HG03025 (cell line): ENCODE results near the gene NPY.
"Not testable (repeated sequence)": the region's sequence is repeated elsewhere in the genome, so short reads cannot be mapped to it uniquely, and the experiment has no call there.

ENCODE experiments used
- ATAC-seq: cut with Tn5 transposase; IDR thresholded peaks from one replicate; pipeline ENCODE4 v1.9.1; 2021; ENCODE audit warnings: mild to moderate bottlenecking, moderate library complexity; ENCODE audit not compliant: unreplicated experiment, low FRiP score

NPY gene

GRCh38 chr7:24283897-24284698 lies at the start of gene NPY:
TSS of gene NPY (plus strand) at chr7:24284190. CDS start at chr7:24285241, 1,051 bp downstream.
- no peak for ATAC-seq

GRCh38 chr7:24239260-24239659 lies 44.7 kb upstream of the NPY start:
- no peak for ATAC-seq

GRCh38 chr7:24241206-24241605 lies 42.8 kb upstream of the NPY start:
- no peak for ATAC-seq

GRCh38 chr7:24244554-24244953 lies 39.4 kb upstream of the NPY start:
- no peak for ATAC-seq

- ATAC-seq, result no peak
Measured at GRCh38 chr7:24245362-24245761, 38.6 kb upstream of the NPY start.

- no peak for ATAC-seq
Measured at GRCh38 chr7:24249266-24249665, 34.7 kb upstream of the NPY start.

GRCh38 chr7:24251568-24251967 lies 32.4 kb upstream of the NPY start:
- no peak for ATAC-seq

GRCh38 chr7:24255139-24255538 lies 28.9 kb upstream of the NPY start:
- ATAC-seq, result no peak

GRCh38 chr7:24258324-24258723 lies 25.7 kb upstream of the NPY start:
- ATAC-seq, result not testable (repeated sequence)

GRCh38 chr7:24271938-24272337 lies 12.1 kb upstream of the NPY start:
- no peak for ATAC-seq

- no peak for ATAC-seq
Measured at GRCh38 chr7:24279512-24279911, 4.5 kb upstream of the NPY start.

GRCh38 chr7:24283554-24283896 lies 465 bp upstream of the NPY start:
- no peak for ATAC-seq

- no peak for ATAC-seq
Measured at GRCh38 chr7:24284699-24285506, 913 bp downstream of the NPY start.

GRCh38 chr7:24290004-24290641 lies 6.1 kb downstream of the NPY start:
- ATAC-seq, result peak; percentile 97

- no peak for ATAC-seq
Measured at GRCh38 chr7:24291271-24291670, 7.3 kb downstream of the NPY start.

- ATAC-seq, result no peak
Measured at GRCh38 chr7:24297362-24297761, 13.4 kb downstream of the NPY start.

- no peak for ATAC-seq
Measured at GRCh38 chr7:24298696-24299095, 14.7 kb downstream of the NPY start.

GRCh38 chr7:24299192-24299591 lies 15.2 kb downstream of the NPY start:
- ATAC-seq, result no peak

GRCh38 chr7:24301703-24302102 lies 17.7 kb downstream of the NPY start:
- ATAC-seq, result no peak

GRCh38 chr7:24304494-24305095 lies 20.6 kb downstream of the NPY start:
- ATAC-seq, result no peak

GRCh38 chr7:24307326-24307725 lies 23.3 kb downstream of the NPY start:
- ATAC-seq, result no peak
